Upper lobe of left lung (tissue), 4 donors: Measurements from ENCODE around the gene CA10.

Experiments used
- EP300 ChIP-seq, 4 donors: sonication (generic); formaldehyde crosslinking; IDR thresholded peaks; one replicate each; pipeline ENCODE4 v1.5.1; 2017; ENCODE audit warnings: antibody characterized with exemption in 4 of 4, control low read depth in 2 of 4
- TF ChIP-seq, protein P1 (sequence below), 6 experiments: fragments of 450-650 bp in 4 of 6; fragments of 200-600 bp in 2 of 6; sonication (generic) in 2 of 6; IDR thresholded peaks; one replicate each; pipeline ENCODE4 v1.5.1; 2016 to 2019; ENCODE audit warnings: antibody characterized with exemption in 6 of 6

DNA sequence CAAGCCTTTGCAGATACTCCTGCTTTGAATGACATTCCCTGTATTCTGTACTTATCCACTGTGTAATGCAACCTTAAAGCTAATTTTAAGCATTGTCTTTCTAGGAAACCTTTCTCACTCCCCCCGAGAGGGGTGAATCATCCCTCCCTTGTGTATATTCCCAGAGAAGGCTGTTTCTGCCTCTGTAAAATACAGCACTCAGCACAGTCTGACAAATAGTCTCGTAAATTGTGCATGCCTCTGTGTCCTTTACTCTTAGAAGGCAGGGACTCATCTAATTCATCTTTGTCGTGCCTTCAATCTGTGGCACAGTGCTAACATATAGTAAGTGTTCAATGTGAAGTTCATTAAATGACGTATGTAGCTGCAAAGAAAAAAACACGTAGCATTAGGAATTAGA is 200.7 kb downstream of the CA10 start:
- TF ChIP-seq, protein P1, sequence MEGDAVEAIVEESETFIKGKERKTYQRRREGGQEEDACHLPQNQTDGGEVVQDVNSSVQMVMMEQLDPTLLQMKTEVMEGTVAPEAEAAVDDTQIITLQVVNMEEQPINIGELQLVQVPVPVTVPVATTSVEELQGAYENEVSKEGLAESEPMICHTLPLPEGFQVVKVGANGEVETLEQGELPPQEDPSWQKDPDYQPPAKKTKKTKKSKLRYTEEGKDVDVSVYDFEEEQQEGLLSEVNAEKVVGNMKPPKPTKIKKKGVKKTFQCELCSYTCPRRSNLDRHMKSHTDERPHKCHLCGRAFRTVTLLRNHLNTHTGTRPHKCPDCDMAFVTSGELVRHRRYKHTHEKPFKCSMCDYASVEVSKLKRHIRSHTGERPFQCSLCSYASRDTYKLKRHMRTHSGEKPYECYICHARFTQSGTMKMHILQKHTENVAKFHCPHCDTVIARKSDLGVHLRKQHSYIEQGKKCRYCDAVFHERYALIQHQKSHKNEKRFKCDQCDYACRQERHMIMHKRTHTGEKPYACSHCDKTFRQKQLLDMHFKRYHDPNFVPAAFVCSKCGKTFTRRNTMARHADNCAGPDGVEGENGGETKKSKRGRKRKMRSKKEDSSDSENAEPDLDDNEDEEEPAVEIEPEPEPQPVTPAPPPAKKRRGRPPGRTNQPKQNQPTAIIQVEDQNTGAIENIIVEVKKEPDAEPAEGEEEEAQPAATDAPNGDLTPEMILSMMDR (IDR thresholded peaks at IDR 0.05) = no peak
- TF ChIP-seq EP300 (IDR thresholded peaks at IDR 0.05) = no peak
